HG03457 (cell line): ENCODE measurements around the gene SAMD14.

Experiments used
- ATAC-seq: cut with Tn5 transposase; IDR thresholded peaks from one replicate; pipeline ENCODE4 v1.9.1; 2021; ENCODE audit warnings: moderate number of reproducible peaks; ENCODE audit not compliant: unreplicated experiment

Gene SAMD14

DNA sequence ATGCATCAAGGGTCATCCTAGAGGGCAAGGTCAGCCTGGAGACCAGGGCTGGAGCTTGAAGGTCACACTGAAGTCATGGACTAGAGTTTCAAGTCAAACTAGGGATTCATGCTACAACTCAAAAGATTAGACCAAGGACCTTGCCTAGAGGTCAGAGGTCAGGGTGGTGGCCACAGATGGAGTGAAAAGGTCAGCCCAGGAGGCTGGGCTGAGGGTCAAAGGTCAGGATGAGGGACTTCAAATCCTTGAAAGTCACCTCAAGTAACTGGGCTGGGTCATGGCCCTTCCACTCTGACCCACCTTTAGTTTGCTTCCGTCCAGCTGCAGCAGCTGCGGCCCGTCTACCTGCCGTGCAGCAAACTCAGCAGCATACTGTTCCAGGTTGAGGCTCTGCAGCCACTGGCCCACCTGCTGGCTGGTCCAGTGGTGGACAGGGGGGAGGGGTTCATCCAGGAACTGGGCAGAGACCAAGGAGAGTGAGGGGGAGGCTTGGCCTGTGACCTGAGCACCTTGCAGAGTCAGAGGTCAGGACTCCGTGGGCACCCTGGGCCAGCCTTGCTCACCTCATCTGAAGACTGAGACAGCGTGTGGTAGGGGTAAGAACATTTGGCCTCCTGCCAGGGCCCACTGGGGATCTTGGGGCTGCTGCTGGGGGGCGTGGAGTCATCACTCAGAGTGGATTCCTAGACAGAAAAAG is 16.2 kb downstream of the SAMD14 start:
- ATAC-seq, result no peak

DNA sequence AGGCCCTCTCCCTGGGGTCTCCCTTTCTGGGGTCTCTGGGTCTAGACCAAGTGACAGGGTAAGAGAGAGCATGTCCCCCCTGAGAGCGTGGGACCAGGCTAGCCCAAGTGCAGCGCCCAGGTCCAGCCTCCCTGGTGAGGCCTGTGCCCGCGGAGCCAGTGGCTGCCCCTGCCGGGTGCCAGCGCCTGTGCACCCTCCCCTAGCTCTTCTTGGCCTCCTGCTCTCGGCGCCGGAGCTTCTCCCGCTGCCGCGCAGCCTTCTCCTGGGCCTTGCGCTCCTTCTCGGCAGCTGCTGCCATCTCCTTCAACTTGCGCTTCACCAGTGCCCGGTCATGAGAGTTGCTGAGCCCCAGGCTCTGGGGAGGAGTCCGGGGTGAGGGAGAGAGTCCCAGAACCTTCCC is 17.3 kb downstream of the SAMD14 start:
- ATAC-seq, result no peak

DNA sequence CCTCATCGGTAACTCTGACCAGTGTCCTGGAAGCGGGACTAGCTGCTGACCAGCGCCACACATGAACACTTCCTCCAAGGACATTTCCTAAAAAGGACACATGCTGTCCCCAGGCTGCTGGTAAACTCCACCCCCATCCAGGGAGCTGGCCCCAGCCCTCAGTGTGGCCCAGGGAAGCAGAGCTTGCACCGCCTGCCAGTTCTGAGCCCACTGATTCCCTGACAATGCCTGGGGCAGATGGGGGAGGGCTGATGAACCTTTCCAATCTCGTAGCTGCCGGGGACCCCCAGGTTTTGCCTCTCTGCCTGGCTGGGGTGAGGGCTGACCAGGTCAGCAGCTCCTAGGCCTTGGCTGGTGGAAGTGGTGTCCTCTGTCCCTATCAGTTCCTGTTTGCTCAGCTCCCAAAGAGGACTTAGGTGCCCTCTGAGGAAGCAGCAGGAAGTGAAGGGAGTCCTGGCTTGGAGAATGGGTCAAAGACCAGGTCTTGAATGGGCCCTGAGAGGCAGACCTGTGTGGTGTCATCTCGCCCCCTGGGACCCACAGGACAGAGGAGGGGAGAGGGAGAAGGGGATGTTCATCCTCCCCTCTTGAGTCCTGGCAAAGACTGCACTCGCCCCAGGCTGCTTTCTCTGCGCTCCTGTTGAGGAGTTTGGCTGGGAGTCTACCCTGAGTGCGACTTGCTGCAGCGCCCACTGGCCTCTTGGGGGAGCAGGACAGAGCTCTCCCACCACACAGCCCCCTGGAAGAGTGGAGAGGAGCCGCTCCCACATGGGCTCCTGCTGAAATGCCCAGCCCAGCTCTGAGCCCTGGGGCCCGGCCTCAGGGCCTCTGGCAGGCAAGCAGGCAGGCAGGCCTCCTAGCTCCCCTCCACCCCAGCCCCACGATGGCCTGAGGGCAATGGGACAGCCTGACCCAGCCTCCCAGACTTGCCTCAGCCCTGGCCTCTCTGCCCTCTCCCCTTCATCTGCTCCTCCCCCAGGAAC is 18.0 kb downstream of the SAMD14 start:
- no peak for ATAC-seq

DNA sequence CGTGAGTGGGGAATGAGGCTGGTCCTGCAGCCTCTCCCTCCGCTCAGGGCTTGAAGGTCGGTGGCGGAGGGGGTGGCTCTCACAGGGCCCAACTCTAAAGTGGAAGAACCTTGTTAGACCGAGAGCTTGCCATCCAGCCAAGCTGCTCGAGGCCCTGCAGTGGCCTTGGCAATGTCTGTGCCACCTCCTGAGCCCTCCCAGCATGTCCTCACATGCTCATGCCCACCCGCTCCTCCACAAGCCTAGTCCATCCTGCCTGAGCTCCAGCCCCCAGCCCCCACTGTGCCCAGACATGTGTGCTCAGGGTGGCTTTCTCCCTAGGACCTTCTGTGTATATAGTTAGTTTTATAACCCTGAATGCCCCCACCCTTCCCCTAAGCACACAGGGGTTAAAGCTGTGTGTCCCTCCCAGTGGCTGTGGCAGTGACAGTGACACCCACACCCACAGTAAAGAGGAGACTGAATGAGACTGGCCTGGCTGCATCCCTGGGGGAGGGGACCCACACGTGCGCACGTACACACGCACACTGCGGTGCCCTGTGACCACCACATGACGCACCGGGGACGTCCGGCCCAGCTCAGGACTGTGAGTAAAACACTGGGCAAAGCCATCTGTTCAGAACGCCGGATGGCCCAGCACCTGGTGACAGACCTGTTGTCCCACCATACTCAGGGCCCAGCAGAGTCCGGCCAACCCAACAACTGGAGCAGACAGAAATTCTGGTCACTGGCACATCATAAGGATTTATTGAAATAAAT is 19.2 kb downstream of the SAMD14 start:
- ATAC-seq, result no peak

DNA sequence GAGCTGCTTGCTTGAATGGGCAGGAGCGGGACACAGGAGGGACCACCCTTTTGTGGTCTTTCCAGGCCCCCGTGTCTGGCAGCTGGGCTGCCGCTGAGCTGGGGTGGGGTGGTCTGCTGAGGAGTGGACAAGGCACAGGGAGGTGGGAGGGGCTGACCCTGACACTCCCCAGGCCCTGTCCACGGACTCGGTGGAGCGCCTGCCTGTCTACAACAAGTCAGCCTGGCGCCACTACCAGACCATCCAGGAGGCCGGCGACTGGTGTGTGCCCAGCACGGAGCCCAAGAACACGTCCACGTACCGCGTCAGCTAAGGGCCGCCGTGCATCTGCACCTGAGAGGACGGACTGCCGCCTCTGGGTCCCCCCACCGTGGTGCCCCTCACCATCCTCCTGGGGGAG is 20.2 kb downstream of the SAMD14 start:
- ATAC-seq, result no peak

DNA sequence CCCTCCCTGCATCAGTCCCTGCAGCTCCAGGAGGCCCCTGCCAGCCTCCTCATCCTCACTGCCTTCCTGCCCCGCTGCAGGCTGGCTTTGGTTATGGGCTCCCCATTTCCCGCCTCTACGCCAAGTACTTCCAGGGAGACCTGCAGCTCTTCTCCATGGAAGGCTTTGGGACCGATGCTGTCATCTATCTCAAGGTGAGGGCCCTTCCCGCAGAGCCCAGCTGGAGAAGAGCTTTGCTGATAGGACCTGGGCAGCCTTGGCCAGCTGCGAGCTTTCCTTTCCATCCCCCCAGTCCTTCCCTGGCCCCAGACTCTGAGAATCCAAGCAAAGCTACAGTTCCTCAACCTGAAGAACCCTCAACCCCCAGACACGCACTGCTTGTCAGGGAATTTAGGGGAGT is 20.8 kb downstream of the SAMD14 start:
- ATAC-seq, result no peak

DNA sequence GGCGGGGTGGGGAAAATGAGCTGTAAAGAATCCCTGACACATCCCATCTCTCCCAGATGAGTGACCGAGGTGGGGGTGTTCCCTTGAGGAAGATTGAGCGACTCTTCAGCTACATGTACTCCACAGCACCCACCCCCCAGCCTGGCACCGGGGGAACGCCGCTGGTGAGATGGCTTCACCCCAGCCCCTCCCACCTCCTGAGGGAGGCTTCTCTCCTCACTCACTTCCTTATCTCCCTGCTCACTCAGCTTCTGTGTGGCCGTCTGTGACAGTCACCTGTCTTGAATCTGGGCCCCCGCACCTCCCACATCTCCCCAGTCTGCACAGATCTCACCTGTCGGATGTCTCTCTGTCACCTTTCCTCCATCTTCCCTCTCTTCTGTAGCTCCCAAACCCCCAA is 21.4 kb downstream of the SAMD14 start:
- ATAC-seq, result no peak

DNA sequence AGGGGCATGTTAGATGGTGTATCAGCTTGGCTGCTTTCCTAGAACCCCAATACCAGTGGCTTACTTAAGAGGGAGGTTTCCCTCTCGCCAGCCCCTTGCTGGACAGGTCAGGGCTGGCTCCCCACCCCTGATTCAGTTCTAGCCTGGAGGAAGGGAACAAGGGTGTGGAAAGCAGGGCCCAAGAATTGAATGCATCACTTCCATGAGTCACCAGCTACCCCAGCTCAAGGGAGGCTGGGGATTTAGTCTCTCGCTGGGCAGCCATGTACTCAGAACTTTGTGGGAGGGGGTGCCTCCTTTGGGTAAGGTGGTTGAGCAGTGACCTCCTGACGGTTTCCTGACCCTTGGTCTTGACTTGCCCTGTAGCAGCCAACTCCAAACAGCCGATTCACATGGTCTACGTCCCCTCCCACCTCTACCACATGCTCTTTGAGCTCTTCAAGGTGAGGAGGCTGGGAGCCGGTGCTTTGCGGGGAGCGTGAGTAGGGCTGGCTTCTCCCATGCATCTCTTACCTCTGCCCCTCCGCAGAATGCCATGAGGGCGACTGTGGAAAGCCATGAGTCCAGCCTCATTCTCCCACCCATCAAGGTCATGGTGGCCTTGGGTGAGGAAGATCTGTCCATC is 22.1 kb downstream of the SAMD14 start:
- ATAC-seq, result no peak

DNA sequence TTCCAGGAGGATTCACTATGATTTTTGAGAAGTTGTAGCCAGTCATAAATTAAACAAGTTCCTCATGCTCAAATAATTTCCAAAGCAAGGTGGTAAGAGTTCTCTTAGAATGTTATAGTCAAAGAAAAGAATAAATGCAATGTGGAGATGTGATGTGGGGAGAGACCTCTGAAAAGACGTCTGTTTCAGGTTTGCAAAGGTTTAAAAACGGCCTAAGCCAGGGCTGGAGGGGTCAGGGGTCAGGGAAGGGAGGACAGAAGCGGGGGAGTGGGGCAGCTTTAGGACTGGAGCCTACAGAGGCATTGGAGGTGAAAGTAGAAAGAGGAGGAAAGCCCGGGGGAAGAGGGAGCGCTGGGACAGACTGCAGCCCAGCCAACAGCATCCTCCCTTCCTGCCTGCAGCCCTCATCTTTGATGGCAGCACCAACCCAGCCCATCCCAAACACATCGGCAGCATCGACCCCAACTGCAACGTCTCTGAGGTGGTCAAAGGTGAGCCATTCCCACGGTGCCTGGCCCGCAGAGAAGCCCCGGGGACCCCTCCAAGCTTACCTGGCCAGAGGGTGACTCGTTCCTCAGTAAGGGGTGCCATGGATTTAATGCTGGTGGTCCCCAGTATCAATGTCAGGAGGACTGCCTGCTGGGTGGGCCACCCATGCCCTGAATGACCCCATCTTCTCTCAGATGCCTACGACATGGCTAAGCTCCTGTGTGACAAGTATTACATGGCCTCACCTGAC is 23.4 kb downstream of the SAMD14 start:
- ATAC-seq, result no peak

DNA sequence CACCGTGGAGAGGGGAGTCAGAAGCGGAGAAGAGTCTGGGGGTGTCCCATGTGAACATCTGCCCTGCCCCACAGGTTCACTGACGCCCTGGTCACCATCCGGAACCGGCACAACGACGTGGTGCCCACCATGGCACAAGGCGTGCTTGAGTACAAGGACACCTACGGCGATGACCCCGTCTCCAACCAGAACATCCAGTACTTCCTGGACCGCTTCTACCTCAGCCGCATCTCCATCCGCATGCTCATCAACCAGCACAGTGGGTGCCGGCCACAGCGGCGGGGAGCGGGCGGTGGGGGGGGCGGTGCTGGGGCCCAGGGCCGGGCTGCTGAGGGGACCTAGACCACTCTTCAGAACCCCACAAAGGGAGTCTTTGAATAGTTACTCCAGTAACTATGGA is 24.1 kb downstream of the SAMD14 start:
- ATAC-seq, result no peak

DNA sequence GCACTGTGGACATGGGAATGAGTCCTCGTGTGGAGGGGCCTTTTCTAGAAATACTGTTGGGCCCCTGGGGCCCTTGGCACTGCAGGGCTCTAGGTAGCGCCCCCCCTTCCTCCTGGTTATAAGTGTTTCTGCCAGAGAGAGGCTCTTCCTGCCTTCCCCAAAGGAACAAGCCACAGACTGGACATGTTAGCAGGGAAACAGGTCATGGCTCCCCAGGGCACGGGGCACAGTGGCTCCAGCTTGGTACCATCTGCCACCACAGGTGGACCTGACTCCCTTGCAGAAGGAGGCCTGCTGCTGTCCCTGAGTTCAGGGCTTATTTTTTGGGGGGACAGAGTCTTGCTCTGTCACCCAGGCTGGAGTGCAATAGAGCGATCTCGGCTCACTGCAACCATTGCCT is 26.0 kb downstream of the SAMD14 start:
- no peak for ATAC-seq

DNA sequence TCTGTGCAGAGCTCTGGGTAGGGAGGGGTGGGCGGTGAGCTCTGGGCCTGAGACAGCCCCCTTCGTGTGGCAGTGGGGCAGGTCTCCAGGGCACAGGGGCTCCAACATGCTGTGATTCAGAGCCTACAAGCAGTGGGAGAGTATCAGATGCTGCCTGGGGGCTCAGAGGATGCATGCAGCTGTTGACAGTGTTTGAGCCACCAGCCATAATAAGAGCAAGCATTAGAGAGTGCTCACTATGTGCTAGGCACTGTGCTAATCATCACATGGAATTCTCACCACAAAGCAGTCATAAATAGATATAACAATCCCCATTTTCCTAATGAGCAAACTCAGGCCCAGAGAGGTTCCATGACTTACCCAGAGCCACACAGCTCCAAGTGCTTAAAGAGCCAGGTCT is 26.7 kb downstream of the SAMD14 start:
- ATAC-seq, result no peak

DNA sequence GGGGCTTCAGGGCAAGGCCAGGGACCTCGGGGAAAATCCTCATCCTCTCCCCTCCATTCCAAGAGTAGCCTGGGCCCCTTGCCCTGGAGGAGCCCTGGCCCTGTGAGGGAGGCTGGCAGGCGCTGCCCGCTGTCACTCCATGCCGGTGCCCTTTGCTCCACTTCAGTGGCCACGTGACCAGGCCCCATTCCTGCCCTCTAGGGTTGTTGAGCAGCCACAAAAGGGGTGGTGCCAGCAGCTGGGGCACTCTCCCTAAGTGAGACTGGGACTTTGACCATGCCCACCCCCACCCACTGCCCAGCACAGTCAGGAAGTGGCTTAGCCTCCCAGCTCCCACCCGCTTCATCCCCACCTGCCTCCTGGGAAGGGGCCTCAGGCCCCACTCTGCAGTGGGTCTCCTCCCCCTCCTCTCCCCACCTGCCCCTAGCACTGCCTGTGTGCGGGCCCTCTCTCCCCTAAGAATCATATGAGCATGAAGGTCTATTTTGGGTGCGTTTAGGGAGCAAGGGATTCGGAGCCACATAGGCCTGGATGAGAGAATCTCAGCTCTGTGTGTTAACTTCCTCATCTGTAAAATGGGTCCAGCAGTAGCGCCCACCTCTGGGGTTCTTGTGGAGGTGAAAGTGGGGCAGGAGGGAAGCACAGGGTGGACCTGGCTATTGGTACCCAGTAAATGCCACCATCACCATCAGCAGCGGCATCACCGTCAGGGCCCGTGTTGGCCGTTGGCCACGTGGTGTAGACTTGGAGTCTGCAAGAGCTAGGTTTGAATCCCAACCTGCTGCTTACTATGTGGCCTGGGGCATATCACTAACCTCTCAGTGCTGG is 27.6 kb downstream of the SAMD14 start:
- no peak for ATAC-seq

DNA sequence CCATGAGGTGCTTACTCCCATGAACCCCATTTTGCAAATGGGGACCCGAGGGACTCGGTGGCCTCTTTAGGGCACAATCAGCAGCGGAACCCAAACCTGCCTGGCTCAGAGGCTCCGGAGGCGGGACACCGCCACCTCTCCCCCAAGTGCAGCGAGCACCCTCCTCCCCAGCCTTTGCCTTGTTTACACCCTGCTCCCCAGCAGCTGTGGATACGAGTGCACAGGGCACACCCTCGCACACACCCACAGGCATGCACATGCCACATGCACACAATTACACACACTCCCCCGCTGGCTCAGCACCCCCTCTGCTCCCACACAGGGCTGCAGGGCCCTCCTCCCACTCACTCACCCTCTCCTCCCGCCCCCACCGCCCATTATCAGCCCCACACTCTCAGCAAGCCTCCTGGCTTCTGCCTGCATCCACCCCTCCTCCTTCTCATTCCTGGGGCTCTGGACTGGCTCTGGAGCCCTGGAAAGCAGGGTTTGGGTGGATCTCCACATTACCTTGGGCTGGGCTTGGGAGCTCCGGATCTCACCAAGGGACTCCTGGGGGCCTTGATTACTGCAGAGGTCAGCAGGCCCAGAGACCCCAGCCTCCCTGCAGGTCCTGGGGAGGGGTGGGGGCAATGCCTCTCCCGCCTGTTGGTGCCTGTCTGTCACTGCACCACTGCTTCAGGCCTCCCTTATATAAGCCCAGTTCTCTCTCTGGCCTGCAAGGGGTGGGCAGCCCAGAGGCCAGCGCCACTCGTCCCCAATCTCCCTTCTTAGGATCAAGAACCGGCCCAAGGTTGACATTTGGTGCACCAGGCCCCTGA is 28.4 kb downstream of the SAMD14 start:
- ATAC-seq, result no peak

DNA sequence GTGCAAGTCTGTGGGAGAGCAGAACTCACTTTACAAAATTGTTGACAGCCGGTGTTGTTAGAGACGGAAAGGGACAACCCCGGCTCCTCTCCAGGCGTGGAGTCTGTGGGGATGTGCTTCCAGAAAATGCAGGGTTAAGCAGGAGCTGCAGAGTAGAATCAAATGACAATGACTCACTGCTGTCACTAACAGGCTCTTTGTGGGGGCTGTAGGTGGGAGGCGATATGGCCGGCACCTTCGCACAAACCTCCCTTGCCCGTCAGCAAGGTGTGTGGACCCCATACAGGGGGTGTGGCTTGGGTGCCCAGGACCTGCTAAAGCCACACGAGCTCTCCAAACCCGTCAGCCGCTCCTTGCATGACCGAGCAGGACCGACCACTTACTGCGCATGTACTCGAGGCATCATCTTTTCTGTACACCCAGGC is 29.0 kb downstream of the SAMD14 start:
- no peak for ATAC-seq

DNA sequence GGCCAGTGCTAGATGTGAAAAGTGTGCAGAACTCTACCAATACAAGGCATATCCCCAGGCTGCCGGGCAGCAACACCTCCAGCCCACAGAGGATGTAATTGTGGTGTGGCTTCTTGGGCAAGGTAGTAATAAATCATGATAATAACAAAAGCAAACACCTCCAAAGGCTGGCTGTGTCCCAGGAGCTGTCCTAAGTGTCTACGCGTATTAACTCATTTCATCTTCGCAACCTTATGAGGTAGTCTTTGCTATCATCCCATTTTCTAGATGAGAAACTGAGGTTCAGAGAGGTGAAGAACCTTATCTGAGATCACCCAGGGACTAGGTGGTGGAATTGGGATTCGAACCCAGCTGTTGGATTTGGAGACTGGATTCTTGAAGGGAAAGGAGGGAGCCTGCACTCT is 29.5 kb downstream of the SAMD14 start:
- no peak for ATAC-seq

DNA sequence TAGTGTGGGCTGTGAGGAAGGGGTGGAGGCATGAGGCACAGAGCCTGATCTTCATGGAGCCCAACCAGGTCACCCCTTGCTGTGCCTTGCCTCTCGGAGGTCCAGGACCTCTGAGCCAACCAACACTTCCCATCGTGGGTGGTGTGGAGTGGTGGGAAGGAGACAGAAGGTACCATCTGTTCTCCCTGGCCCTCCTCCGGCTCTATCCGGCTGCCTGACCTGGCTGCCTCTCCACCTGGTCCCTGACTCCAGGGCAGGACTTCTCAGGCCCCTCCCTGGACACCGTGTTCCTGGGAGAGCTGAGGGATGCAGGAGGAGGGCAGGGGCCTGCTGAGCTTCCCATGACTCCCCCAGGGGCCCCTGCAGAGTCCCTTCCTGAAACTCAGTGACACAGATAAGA is 31.0 kb downstream of the SAMD14 start:
- no peak for ATAC-seq

DNA sequence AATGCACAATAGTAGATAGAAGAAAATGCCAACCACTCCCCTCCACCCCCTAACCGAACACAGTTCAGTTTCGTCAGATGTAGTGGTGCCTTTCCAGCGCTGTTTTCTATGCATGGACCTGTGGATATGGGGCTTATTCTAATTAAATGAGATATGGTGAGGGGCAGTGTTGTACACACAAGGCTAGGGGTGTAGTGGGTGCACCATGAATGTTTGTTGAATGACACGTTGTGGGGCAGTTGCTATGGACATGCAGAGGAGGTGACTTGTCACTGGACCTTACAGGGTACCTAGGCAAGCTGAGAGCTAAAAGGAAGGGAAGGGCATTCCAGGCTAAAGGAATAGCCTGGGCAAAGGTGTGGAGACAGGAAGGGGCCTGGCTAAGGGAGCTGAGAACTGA is 31.4 kb downstream of the SAMD14 start:
- no peak for ATAC-seq

DNA sequence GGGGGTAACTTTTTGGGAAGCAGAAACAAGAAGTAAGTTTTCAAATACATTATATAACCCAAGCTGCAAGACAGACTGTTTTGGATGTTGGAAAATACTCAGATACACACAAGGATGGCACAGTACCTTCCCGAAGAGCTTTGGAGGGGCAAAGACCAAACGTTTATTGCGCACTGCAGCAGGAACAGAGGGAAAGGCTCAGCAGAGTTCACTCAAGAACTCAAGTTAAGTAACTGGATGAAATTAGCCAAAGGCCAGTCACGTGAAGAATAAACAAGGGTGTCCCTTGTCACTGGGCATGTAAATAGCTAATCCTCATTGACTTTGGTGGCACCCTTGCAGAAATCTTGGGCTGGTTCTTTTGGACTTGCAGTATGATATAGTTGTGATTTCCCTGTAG is 32.0 kb downstream of the SAMD14 start:
- ATAC-seq, result no peak
